ENCODE data around the gene MTHFD1L.

The MTHFD1L gene

GRCh38 chr6:150928882-150929281 is 63.4 kb downstream of the MTHFD1L start:
- TF ChIP-seq CTCF (conservative IDR thresholded peaks at IDR 0.05) (peak; percentile 29), ZFX (IDR thresholded peaks at IDR 0.05) (no peak)
- no peak overlapping the region for H3K27ac ChIP-seq

DNA sequence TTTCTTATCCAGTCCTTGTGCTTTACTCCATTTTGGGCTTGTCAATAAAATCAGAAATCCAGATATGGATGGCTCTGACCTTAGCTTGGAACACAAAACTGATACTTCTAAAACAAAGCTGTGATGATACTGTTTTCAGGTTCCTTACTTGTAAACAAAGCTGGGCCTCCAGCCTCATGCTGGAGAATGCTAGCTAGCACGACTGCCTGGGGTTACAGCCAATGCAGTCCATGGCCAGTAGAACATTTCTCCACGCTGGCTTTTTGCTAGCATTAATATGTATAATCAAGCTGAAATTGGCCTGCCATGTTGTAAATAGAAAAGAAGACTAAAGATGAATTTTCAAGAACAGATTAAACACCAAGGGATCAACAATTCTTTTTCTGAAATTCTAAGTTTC is 63.9 kb downstream of the MTHFD1L start:
- no peak for TF ChIP-seq CTCF (conservative IDR thresholded peaks at IDR 0.05)
- TF ChIP-seq ZFX (IDR thresholded peaks at IDR 0.05), result no peak

GRCh38 chr6:150930841-150931240 is 65.3 kb downstream of the MTHFD1L start:
- TF ChIP-seq CTCF (conservative IDR thresholded peaks at IDR 0.05), result no peak
- TF ChIP-seq ZFX (IDR thresholded peaks at IDR 0.05), result no peak
- H3K27ac ChIP-seq, result no peak overlapping the region

More for the DNA sequence above, 63.9 kb downstream of the MTHFD1L start:
- no peak overlapping the region for H3K27ac ChIP-seq

- no peak overlapping the region for H3K27ac ChIP-seq
- TF ChIP-seq ZFX (IDR thresholded peaks at IDR 0.05), result no peak
- TF ChIP-seq CTCF (conservative IDR thresholded peaks at IDR 0.05), result no peak
These were observed 65.9 kb downstream of the MTHFD1L start for GRCh38 chr6:150931405-150931804.

- no peak overlapping the region for H3K27ac ChIP-seq
- no peak for TF ChIP-seq CTCF (conservative IDR thresholded peaks at IDR 0.05)
These were observed 67.5 kb downstream of the MTHFD1L start for GRCh38 chr6:150932996-150933395.

DNA sequence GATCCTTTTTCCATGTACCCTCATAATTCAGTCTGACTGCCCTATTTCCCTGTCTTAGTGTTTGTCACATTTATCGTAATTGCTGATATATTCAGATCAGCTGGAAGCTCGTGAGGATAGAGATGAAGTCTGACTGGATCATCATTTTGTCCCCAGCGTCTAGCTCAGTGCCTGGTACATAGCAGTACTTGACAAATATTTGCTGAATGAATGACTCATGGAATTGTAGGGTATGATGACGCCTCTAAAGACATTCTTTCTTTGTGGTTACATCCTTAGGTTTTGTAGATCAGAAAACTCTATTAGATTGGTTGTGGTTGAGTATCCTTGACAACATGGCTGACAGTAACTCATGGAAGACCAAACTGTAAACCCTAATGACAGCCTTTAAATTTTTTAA is 68.9 kb downstream of the MTHFD1L start:
- H3K27ac ChIP-seq, result no peak overlapping the region
- TF ChIP-seq ZFX (IDR thresholded peaks at IDR 0.05), result no peak
- TF ChIP-seq CTCF (conservative IDR thresholded peaks at IDR 0.05), result no peak

DNA sequence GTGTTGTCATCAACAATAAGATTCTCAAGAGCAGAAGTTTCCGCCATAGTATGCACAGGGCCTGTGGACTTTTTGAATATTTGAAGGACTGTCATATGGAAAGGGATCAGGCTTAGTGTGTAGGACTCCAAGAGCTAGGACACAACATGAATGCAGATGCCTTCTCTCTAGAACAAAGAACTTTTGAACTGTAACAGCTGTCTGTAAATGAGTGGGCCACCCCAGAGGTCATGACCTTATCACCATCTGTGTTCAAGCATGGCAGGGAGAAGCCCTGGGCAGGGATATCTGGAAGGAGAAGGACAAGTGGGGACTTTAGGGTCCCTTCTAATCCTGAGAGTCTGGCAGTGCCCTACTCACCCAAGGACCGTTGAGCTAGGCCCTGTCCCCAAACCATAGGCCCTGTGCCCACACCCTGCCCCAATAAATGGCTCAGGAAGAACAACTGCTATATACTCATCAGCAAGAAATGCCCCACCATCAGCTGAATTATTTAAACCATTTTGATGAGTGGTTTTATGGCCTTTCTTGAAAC is 70.6 kb downstream of the MTHFD1L start:
- TF ChIP-seq ZFX (IDR thresholded peaks at IDR 0.05) (no peak), CTCF (conservative IDR thresholded peaks at IDR 0.05) (no peak)
- H3K27ac ChIP-seq, result no peak overlapping the region

All from C4-2B (cell line).